GM21825 (cell line): Measurements from ENCODE around the gene ATP6AP1.
"Not testable (repeated sequence)": the region's sequence is repeated elsewhere in the genome, so short reads cannot be mapped to it uniquely, and the experiment has no call there.

Experiments
- ATAC-seq: cut with Tn5 transposase; IDR thresholded peaks from one replicate; pipeline ENCODE4 v1.9.1; 2021; ENCODE audit warnings: mild to moderate bottlenecking, moderate library complexity; ENCODE audit not compliant: unreplicated experiment

Gene ATP6AP1, protein sequence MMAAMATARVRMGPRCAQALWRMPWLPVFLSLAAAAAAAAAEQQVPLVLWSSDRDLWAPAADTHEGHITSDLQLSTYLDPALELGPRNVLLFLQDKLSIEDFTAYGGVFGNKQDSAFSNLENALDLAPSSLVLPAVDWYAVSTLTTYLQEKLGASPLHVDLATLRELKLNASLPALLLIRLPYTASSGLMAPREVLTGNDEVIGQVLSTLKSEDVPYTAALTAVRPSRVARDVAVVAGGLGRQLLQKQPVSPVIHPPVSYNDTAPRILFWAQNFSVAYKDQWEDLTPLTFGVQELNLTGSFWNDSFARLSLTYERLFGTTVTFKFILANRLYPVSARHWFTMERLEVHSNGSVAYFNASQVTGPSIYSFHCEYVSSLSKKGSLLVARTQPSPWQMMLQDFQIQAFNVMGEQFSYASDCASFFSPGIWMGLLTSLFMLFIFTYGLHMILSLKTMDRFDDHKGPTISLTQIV

GRCh38 chrX:154428176-154429171 lies at the start of gene ATP6AP1:
TSS of gene ATP6AP1 (plus strand) at chrX:154428677. CDS start at chrX:154428693, 16 bp downstream.
- peak; percentile 96 for ATAC-seq

- ATAC-seq = peak; percentile 72
These were observed 49.5 kb upstream of the ATP6AP1 start, which contains the start of gene EMD for GRCh38 chrX:154378799-154379568. TSS of gene EMD (plus strand) at chrX:154379295. CDS start at chrX:154379485, 190 bp downstream.

- no peak for ATAC-seq
These were observed 48.9 kb upstream of the ATP6AP1 start for GRCh38 chrX:154379569-154379951.

DNA sequence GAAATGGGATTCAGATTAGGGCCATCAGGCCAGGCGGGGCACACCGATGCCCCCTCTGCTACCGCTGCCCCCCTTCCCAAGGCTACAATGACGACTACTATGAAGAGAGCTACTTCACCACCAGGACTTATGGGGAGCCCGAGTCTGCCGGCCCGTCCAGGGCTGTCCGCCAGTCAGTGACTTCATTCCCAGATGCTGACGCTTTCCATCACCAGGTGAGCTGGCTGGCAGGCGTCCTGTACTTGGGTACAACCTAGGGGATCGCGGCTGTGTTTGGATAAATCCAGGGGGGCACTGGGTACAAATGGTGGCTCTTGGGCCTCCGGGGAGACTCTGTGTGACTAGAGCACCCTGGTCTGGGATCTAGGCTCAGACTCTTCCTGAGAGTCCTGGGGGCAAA lies 48.3 kb upstream of the ATP6AP1 start:
- ATAC-seq = no peak

GRCh38 chrX:154380787-154381186 lies 47.7 kb upstream of the ATP6AP1 start:
- no peak for ATAC-seq

DNA sequence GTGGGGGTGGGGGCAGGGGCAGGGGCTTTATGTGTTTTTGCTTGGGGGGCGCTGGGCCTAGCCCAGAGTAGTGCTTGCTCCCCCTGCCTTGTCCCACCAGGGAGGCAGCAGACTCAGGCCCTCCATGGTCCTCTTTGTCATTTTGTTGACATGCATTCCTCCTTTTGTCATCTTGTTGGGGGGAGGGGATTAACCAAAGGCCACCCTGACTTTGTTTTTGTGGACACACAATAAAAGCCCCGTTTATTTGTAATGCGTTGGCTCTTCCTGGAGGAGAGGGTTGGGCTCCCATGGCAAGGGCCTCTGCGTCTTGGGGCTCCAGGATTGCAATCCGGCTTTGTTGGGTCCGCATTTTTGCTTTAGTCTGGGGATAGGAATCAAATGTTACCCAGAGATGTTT lies 47.2 kb upstream of the ATP6AP1 start:
- no peak for ATAC-seq

- ATAC-seq = no peak
These were observed 45.9 kb upstream of the ATP6AP1 start for GRCh38 chrX:154382483-154383069.

GRCh38 chrX:154383359-154384283 lies 44.9 kb upstream of the ATP6AP1 start:
- ATAC-seq = no peak

DNA sequence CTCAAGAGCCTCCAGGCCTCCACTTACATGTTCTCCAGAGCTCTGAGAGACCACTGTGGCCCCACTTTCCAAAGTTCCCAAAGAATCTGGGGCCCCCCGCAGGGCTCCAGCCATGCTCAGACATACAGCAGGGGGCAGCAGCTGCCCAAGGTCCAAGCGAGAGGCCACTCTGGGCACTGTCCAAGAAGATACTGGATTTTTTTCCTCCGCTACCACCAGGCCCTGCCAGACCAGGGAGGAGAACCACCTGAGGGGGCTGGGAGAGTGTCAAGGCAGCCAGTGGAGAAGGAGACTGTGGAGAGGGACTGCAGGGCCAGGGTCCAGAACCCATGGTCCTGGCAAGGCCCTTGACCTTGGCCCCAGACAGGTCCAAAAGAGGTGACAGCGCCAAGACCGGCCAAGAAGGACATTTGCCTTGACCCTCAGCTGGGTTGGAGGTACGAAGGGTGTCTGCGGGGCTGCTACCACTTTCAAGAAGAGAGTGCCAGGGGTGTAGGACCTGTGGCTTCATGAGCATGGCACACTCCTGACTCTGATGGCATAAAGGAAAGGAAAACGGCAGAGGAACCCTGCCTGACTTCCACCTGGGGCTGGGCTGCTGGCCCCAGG lies 44.1 kb upstream of the ATP6AP1 start:
- no peak for ATAC-seq

DNA sequence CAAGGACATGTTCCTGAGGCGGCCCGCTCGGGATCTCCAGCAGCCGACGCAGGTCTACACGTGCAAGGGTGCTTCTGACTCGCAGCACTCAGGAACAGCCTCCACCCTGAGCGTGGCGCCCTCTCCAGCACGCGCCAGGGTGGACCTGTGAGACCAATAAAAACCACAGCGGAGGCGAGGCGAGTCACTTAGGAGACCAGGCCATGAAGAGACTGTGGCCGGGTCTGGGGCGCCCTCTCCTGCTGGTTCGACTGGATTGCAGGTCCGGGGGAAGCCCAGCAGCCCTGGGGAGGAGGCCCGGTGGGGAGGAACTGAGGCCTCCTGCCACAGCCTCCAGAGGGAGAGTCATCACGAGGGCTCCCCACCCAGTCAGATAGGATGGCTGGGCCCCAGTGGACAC lies 40.4 kb upstream of the ATP6AP1 start:
- ATAC-seq = peak; percentile 29

GRCh38 chrX:154388649-154389048 lies 39.8 kb upstream of the ATP6AP1 start:
- ATAC-seq = peak; percentile 21

DNA sequence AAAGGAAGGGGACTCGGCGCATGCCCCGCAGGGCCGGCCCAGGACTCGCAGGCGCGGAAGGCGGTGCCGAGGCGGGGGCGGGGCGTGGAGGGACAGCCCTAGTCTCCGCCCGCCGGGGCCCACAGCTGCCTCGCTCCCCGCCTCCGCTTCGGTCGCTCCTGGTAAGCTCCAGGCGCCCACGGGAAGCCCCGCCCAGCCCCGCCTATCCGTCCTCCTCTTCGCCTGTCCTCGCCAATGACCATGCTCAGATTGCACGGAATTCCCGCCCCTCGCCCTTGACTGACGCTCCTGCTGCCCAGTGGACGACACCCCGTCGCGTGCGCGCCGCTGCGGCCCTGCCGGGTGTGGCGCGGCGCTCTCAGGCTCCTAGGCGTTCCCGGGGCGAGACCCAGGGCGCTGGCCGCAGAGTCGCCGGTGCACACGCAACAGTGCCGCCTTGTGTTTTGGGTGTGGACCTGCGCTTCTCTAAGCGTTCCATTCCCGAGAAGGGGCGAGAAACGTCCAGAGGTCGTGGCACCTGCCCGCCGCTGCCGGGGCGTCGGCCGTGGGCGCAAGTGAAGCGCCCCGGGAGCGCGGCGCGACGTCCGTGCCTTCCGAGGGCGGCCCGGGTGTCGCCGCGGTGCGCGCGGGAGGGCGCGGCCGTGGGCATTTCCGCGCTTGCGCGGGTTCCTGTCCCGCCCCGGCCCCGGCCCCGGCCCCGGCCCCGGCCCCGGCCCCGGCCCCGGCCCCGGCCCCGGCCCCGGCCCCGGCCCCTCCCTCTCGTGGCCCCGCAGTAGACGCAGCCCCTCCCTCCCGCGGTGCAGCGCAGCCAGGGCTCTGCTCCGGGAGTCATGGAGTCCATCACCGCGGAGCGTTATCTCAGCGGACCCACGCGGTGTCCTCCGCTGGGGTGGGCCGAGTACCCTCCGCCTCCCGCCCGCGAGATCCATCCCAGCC lies 38.4 kb upstream of the ATP6AP1 start:
- ATAC-seq = peak; percentile 68

DNA sequence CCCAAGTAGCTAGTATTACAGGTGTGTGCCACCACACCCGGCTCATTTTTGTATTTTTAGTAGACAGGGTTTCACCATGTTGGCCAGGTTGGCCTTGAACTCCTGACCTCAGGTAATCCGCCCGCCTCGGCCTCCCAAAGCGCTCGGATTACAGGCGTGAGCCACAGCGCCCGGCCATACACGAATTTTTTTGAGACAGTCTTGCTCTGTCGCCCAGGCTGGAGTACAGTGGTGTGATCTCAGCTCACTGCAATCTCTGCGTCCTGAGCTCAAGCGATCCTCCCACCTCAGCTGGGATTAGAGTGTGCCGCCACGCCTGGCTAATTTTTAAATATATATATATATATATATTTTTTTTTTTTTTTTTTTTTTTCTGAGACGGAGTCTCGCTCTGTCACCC lies 32.1 kb upstream of the ATP6AP1 start:
- ATAC-seq = not testable (repeated sequence)

DNA sequence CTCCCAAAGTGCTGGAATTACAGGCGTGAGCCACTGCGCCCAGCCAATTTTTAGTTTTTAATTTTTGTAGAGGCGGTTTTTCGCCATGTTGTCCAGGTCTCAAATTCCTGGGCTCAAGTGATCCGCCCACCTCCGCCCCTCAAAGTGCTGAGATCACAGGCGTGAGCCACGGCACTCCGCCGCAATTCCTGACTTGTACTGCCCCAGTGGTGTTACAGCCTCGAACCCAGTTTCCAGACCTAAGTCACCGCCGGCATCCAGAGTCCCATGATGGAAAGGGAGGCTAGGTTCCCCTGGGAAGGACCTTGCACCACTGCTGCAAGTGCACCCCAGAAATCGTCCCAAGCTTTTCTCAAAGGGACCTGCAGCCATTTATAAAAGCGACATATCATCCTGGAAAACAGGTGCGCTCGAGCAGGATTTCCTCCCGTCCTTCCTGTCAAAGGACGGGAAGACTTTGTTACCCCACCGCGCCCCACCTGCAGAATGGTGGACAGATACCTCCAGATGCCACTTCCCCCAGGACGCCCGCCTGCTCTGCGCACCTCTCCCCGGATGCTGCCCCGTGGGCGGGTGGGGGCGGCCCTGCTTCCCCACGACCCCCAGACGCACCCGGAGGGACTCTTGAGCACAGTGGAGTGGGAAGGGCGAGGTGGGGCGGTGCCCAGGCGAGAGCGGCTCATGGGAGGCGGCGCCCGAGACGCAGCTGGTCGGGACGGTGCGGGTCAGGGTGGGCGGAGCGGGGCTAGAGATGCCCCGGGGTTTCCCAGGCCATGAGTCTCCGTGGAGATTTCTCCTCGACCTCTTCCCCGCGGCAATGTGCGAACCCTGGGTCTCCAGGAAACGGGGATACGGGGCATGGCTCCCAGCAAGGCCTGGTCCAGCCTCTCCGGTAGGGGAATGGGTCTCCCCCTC lies 31.2 kb upstream of the ATP6AP1 start:
- ATAC-seq = peak; percentile 51

GRCh38 chrX:154397888-154398667 lies 30.4 kb upstream of the ATP6AP1 start, which contains the start of gene RPL10:
TSS of gene RPL10 (plus strand) at chrX:154398377. CDS start at chrX:154398520, 143 bp downstream.
- peak; percentile 68 for ATAC-seq
